Fibroblast of the aortic adventitia (primary cell): Measurements from ENCODE around the gene PTGFR. TPM values are rescaled to one million over a fixed set of nuclear protein-coding genes. Genes with fewer than 3 reads are reported as not detected.

Source experiments
- DNase-seq: peaks from one replicate; pipeline ENCODE4 v3.0.0-alpha.2; 2010; ENCODE audit warnings: low read depth
- H3K4me3 ChIP-seq: 2 replicates; pipeline ENCODE4 v1.5.1; 2011; ENCODE audit warnings: low read depth, mild to moderate bottlenecking, control low read depth, low read length, moderate library complexity
- total RNA-seq: library from RNA; depleted of rRNA; stranded (reverse); fragments of >200 nt; gene quantifications from 2 replicates; pipeline ENCODE4 v1.2.3, GENCODE V29; 2012; ENCODE audit warnings: low replicate concordance
- TF ChIP-seq, protein P1 (sequence below): IDR thresholded peaks from 2 replicates; pipeline ENCODE4 v1.5.1; 2011; ENCODE audit warnings: mild to moderate bottlenecking, low read length, control low read depth, inconsistent platforms; ENCODE audit not compliant: insufficient read depth

The PTGFR gene, protein sequence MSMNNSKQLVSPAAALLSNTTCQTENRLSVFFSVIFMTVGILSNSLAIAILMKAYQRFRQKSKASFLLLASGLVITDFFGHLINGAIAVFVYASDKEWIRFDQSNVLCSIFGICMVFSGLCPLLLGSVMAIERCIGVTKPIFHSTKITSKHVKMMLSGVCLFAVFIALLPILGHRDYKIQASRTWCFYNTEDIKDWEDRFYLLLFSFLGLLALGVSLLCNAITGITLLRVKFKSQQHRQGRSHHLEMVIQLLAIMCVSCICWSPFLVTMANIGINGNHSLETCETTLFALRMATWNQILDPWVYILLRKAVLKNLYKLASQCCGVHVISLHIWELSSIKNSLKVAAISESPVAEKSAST
- total RNA-seq: 34.3 and 77.5 TPM in 2 replicates

DNA sequence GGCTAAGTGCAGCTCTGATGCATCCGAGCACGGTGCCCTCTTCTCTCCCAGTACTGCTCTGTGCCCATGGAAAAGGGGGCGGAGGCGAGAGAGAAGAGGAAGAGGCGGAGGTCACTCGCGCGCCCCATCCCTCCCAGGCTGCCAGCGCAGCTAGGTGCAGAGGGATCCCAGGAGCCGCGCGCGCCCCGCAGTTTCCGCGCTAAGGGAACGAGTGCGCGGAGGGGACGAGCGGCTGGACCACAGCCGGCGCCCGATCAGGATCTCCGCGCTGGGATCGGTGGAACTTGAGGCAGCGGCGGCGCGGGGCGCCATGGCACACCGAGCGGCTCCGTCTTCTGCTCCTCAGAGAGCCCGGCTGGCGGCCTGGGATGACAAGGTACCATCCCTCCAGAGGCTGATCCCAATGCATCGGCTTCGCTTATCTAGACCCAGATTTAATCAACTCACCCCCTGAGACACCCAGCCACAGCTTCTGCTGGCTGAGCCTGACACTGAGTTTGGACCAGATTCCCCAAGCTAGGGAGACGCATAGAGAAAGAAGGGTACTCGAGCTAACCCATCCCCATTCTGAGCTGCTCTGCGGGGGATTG, at the start of gene PTGFR:
TSS of gene PTGFR (plus strand) at position 114 of the 590 bp plus-strand sequence. CDS start 1,770 bp downstream, outside the sequence.
- peak; percentile 45 for DNase-seq
- H3K4me3 ChIP-seq: peak within 1 kb of the TSS; percentile 88
- TF ChIP-seq, protein P1, sequence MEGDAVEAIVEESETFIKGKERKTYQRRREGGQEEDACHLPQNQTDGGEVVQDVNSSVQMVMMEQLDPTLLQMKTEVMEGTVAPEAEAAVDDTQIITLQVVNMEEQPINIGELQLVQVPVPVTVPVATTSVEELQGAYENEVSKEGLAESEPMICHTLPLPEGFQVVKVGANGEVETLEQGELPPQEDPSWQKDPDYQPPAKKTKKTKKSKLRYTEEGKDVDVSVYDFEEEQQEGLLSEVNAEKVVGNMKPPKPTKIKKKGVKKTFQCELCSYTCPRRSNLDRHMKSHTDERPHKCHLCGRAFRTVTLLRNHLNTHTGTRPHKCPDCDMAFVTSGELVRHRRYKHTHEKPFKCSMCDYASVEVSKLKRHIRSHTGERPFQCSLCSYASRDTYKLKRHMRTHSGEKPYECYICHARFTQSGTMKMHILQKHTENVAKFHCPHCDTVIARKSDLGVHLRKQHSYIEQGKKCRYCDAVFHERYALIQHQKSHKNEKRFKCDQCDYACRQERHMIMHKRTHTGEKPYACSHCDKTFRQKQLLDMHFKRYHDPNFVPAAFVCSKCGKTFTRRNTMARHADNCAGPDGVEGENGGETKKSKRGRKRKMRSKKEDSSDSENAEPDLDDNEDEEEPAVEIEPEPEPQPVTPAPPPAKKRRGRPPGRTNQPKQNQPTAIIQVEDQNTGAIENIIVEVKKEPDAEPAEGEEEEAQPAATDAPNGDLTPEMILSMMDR: no peak

DNA sequence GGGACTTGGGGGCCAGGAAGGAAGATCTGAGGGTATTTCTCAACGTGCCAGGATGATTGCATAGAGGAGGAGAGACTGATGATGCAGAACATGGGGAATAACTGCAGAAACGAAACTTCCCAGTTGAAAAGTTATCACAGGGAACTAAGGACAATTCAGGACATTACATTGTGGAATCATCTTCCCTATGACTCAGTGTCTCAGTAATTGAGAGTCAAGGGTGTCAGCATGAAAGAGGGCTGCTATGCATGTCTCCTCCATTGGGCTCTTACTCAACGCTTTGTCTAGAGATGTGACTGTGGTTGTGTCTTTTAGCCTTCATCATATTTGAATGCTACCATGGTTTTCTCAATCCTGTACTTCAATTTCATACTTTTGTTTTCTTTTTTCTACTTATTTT, 48.9 kb upstream of the PTGFR start:
- no peak for DNase-seq

DNA sequence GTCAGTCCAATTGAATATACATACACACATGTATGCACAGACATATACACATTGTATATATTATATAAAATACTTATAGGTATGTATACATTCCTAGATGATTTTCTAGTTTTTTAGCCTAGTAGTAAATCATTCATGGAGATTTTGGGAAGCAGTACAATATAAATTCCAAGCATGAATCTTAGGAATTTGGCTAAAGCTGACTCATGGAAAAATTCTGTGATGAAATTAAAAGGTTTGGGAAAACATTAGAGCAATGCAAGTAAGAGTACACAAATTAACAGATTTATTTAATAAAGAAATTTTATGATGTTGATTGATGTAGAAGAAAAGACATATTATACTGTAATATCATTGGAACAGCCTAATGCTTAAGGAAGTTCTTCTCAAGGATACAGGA, 43.7 kb upstream of the PTGFR start:
- no peak overlapping the region for H3K4me3 ChIP-seq
- peak; percentile 60 for DNase-seq
- TF ChIP-seq, protein P1: no peak

More for the DNA sequence above, 48.9 kb upstream of the PTGFR start:
- TF ChIP-seq, protein P1: no peak
- no peak overlapping the region for H3K4me3 ChIP-seq

DNA sequence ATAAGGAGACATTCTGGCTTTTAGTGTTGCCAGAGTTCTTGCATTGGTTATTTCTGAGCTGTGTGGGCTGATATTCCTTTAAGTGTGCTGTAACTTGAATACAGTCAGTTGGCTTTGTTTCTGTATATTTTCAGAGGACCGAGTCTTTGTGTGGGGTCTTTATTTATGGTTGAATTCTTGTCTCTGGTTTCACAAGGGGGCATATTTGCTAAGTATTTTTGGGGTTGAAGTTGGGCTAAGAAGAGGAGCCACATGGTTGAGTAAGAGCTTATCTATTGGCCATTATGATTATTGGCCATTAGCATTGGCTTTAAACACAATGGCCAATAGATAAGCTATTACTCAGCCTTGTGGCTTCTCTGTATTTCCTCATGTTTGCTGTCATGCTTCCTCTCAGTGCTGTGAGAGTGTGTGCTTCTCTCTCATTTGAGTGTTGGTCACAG, 26.3 kb upstream of the PTGFR start:
- no peak overlapping the region for H3K4me3 ChIP-seq
- DNase-seq: peak; percentile 98
- TF ChIP-seq, protein P1: no peak

DNA sequence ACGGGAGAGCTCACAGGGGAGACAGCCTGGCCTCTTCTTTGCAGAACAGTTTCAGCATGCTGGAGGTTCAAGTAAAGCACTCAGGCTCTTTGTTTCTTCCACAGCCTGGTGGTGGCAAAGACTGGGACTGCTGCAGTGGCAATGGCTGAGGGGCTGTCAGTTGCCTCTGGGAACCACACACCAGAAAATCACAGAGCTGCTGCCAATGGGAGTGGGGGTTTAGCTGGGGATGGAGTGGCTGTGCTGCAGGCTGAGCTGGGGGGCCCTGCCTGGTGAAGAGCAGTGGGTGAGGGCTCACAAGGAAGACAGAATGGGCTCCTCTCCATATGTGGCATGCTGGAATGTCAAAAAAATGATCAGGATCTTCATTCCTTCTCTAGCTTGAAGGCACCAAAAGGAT, 25.6 kb upstream of the PTGFR start:
- H3K4me3 ChIP-seq: no peak overlapping the region
- TF ChIP-seq, protein P1: no peak

DNA sequence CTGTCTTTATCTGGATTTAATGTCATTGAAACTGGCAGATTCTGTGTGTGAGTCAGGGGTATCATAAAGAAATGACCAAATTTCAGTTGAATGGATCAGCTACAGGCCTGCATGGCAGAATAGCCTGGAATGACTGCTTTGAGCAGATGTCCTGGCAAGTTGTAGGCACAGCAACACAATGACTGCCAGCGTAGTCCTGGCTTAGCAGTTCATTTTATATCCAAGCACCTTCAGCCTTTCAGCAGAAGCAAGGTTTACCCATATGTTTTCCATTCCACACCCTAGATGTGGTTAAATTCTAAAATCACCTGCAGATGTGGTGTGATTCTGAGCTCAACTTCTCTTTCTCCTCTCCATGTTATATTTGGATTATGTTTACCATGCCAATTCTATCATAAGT, 22.3 kb upstream of the PTGFR start:
- TF ChIP-seq, protein P1: no peak
- H3K4me3 ChIP-seq: no peak overlapping the region
- DNase-seq: no peak

More for the DNA sequence above, 25.6 kb upstream of the PTGFR start:
- DNase-seq: no peak
